Measurements from ENCODE around the gene MAGEL2.

DNA sequence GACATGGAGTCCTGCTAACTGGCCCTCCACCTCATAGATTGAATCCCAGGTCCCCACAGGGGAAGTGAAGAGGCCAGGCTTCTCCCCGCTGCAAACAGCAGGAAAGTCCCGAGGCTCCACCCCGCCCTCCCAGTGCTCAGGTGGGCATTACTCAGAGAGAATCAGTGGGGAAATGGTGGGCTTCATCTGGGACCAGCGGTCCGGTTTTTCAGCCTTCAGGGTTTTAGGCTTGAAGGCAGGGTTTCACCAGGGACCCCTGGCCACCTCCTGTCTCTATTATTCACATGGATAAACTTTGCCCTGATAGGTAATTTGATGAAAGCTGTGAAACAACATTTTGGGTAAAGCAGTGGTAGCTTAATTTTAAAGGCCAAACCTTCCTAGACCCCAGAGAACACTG is 50.9 kb downstream of the MAGEL2 start:
- TF ChIP-seq POLR2A (IDR thresholded peaks at IDR 0.05; ENCODE audit: low read depth, low read length) (no peak), POLR2AphosphoS5 (IDR thresholded peaks at IDR 0.05; ENCODE audit: low read depth, low read length) (no peak), PAX5 (IDR thresholded peaks at IDR 0.05; ENCODE audit: insufficient read depth, low read length, severe bottlenecking) (no peak), TAF1 (IDR thresholded peaks at IDR 0.05; ENCODE audit: low read depth, low read length) (no peak), SPI1 (IDR thresholded peaks at IDR 0.05; ENCODE audit: low read depth, low read length) (no peak), POU2F2 (IDR thresholded peaks at IDR 0.05; ENCODE audit: low read depth, low read length) (no peak)
